SH-SY5Y (cell line): ENCODE results near the gene DPP10.

Source experiments
- GATA2 ChIP-seq: IDR thresholded peaks from 2 replicates; pipeline ENCODE4 v1.6.1; 2011; ENCODE audit warnings: mild to moderate bottlenecking, low read depth, low read length
- GATA3 ChIP-seq: IDR thresholded peaks from 2 replicates; pipeline ENCODE4 v1.6.1; 2011; ENCODE audit warnings: low read depth, mild to moderate bottlenecking, low read length, moderate library complexity

Gene DPP10

GRCh38 chr2:114472726-114473125 lies 30.3 kb downstream of the DPP10 start:
- TF ChIP-seq GATA2 (no peak), GATA3 (no peak)

- TF ChIP-seq GATA3 (no peak), GATA2 (no peak)
Measured at GRCh38 chr2:114488841-114489530, 46.5 kb downstream of the DPP10 start.

- TF ChIP-seq GATA2 (no peak), GATA3 (no peak)
Measured at GRCh38 chr2:114495046-114495445, 52.6 kb downstream of the DPP10 start.

- no peak for TF ChIP-seq GATA2
- TF ChIP-seq GATA3: no peak
Measured at GRCh38 chr2:114496959-114497358, 54.5 kb downstream of the DPP10 start.

GRCh38 chr2:114499101-114499500 lies 56.7 kb downstream of the DPP10 start:
- no peak for TF ChIP-seq GATA3
- TF ChIP-seq GATA2: no peak

GRCh38 chr2:114507744-114508143 lies 65.3 kb downstream of the DPP10 start:
- TF ChIP-seq GATA2 (no peak), GATA3 (no peak)

GRCh38 chr2:114515882-114516281 lies 73.4 kb downstream of the DPP10 start:
- TF ChIP-seq GATA3: no peak
- no peak for TF ChIP-seq GATA2

- TF ChIP-seq GATA3 (no peak), GATA2 (no peak)
Measured at GRCh38 chr2:114517580-114517979, 75.1 kb downstream of the DPP10 start.

- TF ChIP-seq GATA2 (no peak), GATA3 (no peak)
Measured at GRCh38 chr2:114518738-114519137, 76.3 kb downstream of the DPP10 start.

GRCh38 chr2:114525955-114526354 lies 83.5 kb downstream of the DPP10 start:
- TF ChIP-seq GATA3 (no peak), GATA2 (no peak)

- no peak for TF ChIP-seq GATA2
- no peak for TF ChIP-seq GATA3
Measured at GRCh38 chr2:114526841-114527240, 84.4 kb downstream of the DPP10 start.

- TF ChIP-seq GATA3 (no peak), GATA2 (no peak)
Measured at GRCh38 chr2:114527330-114527983, 85.0 kb downstream of the DPP10 start.

- TF ChIP-seq GATA2 (no peak), GATA3 (no peak)
Measured at GRCh38 chr2:114534116-114535084, 92.0 kb downstream of the DPP10 start.

GRCh38 chr2:114537777-114538176 lies 95.3 kb downstream of the DPP10 start:
- TF ChIP-seq GATA2 (no peak), GATA3 (no peak)

- TF ChIP-seq GATA3 (no peak), GATA2 (no peak)
Measured at GRCh38 chr2:114542695-114543094, 100.3 kb downstream of the DPP10 start.
